Prostate gland (tissue), 2 donors: Measurements from ENCODE around the gene NCAN. TPM values are rescaled to one million over a fixed set of nuclear protein-coding genes. Genes with fewer than 3 reads are reported as not detected.

Experiments used
- DNase-seq: peaks from one replicate; pipeline ENCODE4 v3.0.0-alpha.2; 2019; ENCODE audit warnings: low spot score
- H3K27ac ChIP-seq, 2 donors: fragments of 200-600 bp; sonication (generic); 2 replicates each; pipeline ENCODE4 v1.5.1; 2017 to 2019
- H3K27me3 ChIP-seq: fragments of 200-600 bp; sonication (generic); replicated peaks from 2 replicates; pipeline ENCODE4 v1.5.1; 2019; ENCODE audit not compliant: insufficient read depth
- H3K36me3 ChIP-seq, 2 donors: fragments of 200-600 bp; sonication (generic); 1 replicate in 1 of 2; 2 replicates in 1 of 2; pipeline versions ENCODE4 v1.5.1 to v1.8.1; 2017 to 2019
- H3K4me1 ChIP-seq: fragments of 200-600 bp; sonication (generic); replicated peaks from 2 replicates; pipeline ENCODE4 v1.5.1; 2019
- H3K4me3 ChIP-seq, 2 donors: fragments of 200-600 bp; sonication (generic); 2 replicates each; pipeline ENCODE4 v1.5.1; 2017 to 2019
- H3K9me3 ChIP-seq: fragments of 200-600 bp; sonication (generic); 2 replicates; pipeline ENCODE4 v1.5.1; 2017
- CTCF ChIP-seq, 4 experiments: fragments of 200-600 bp in 2 of 4; fragments of 450-650 bp in 2 of 4; sonication (generic) in 2 of 4; IDR thresholded peaks; 1 replicate in 3 of 4; 2 replicates in 1 of 4; pipeline ENCODE4 v1.5.1; 2016 to 2019; ENCODE audit warnings: antibody characterized with exemption in 4 of 4, mild to moderate bottlenecking in 2 of 4, moderate library complexity in 2 of 4
- POLR2A ChIP-seq: fragments of 450-650 bp; IDR thresholded peaks from one replicate; pipeline ENCODE4 v1.6.1; 2016; ENCODE audit warnings: antibody characterized with exemption, mild to moderate bottlenecking
- POLR2AphosphoS5 ChIP-seq: sonication (generic); formaldehyde crosslinking; IDR thresholded peaks from one replicate; pipeline ENCODE4 v1.6.1; 2017; ENCODE audit warnings: antibody characterized with exemption
- WGBS: methylation state at CpG from one replicate; pipeline ENCODE4 v1.1.5; 2018; 5-methylcytosine and 5-hydroxymethylcytosine counted together
- intact Hi-C: fragments of 100-400 bp; cut with DNase I; formaldehyde crosslinking; loops from one replicate; pipeline ENCODE4 v1.14.2; 2022
- total RNA-seq, 2 donors: library from RNA; depleted of rRNA; stranded (reverse); fragments of >200 nt; gene quantifications; one replicate each; pipeline ENCODE4 v1.1.0, GENCODE V29; 2016

The NCAN gene
- total RNA-seq, 2 donors from 2014 or later, result 1.2 TPM; not detected in 1

GRCh38 chr19:19271828-19272599, 60.3 kb downstream of the NCAN start:
- intact Hi-C loops, result no loop called here
- Histone ChIP-seq H3K4me1 (no peaks in the 10 kb centered on the region), H3K9me3 (no peaks in the 10 kb centered on the region), H3K4me3 (no peak overlapping the region), H3K27ac (no peak overlapping the region), H3K27me3 (no peaks in the 10 kb centered on the region), H3K36me3 (no peaks in the 10 kb centered on the region)
- TF ChIP-seq POLR2A, result no peak
- no peak for DNase-seq
- WGBS, result 94% methylated on average over 8 of the region's 8 CpGs

GRCh38 chr19:19274146-19274545, 62.4 kb downstream of the NCAN start:
- Histone ChIP-seq H3K27me3 (no peaks in the 10 kb centered on the region), H3K27ac (no peak overlapping the region), H3K4me1 (no peaks in the 10 kb centered on the region), H3K4me3 (no peak overlapping the region), H3K9me3 (no peaks in the 10 kb centered on the region), H3K36me3 (peaks cover 0 to 8% of the 10 kb centered on the region in 2 donors)
- DNase-seq, result no peak
- TF ChIP-seq POLR2A (no peak), CTCF (IDR thresholded peaks at IDR 0.05) (no peak), POLR2AphosphoS5 (no peak)
- intact Hi-C loops, result no loop called here
- 77% methylated on average over 8 of the region's 8 CpGs for WGBS

GRCh38 chr19:19274716-19275565, 63.2 kb downstream of the NCAN start:
- H3K9me3 ChIP-seq, result no peaks in the 10 kb centered on the region
- H3K4me3 ChIP-seq, result no peak overlapping the region
- 64% methylated on average over 9 of the region's 9 CpGs for WGBS
- no peak overlapping the region for H3K27ac ChIP-seq
- TF ChIP-seq CTCF (IDR thresholded peaks at IDR 0.05) (no peak), POLR2AphosphoS5 (no peak), POLR2A (no peak)
- no peak for DNase-seq
- H3K27me3 ChIP-seq, result no peaks in the 10 kb centered on the region
- peaks cover 0 to 8% of the 10 kb centered on the region in 2 donors for H3K36me3 ChIP-seq
- H3K4me1 ChIP-seq, result no peaks in the 10 kb centered on the region
- intact Hi-C loops, result no loop called here

- 78% methylated on average over 12 of the region's 12 CpGs for WGBS
- Histone ChIP-seq H3K4me3 (no peak overlapping the region), H3K9me3 (no peaks in the 10 kb centered on the region), H3K27me3 (no peaks in the 10 kb centered on the region), H3K36me3 (peaks cover 1 to 8% of the 10 kb centered on the region in 2 donors), H3K4me1 (no peaks in the 10 kb centered on the region), H3K27ac (no peak overlapping the region)
- intact Hi-C loops, result no loop called here
- DNase-seq, result no peak
- TF ChIP-seq POLR2AphosphoS5 (no peak), POLR2A (no peak), CTCF (IDR thresholded peaks at IDR 0.05) (no peak)
These were observed 64.6 kb downstream of the NCAN start for GRCh38 chr19:19276386-19276785.

GRCh38 chr19:19276851-19277250, 65.1 kb downstream of the NCAN start:
- no peak for DNase-seq
- H3K4me3 ChIP-seq, result no peak overlapping the region
- intact Hi-C loops, result no loop called here
- H3K4me1 ChIP-seq, result no peaks in the 10 kb centered on the region
- no peak overlapping the region for H3K27ac ChIP-seq
- no peak for TF ChIP-seq POLR2A
- no peak for TF ChIP-seq POLR2AphosphoS5
- no peak for TF ChIP-seq CTCF (IDR thresholded peaks at IDR 0.05)
- peaks cover 3 to 8% of the 10 kb centered on the region in 2 donors for H3K36me3 ChIP-seq
- 89% methylated on average over 20 of the region's 20 CpGs for WGBS
- no peaks in the 10 kb centered on the region for H3K9me3 ChIP-seq
- H3K27me3 ChIP-seq, result no peaks in the 10 kb centered on the region
